Gastrocnemius medialis (tissue), 4 donors: ENCODE results near the gene SLC38A7.

Source experiments
- CTCF ChIP-seq, 5 experiments: fragments of 450-650 bp in 3 of 5; fragments of 200-600 bp in 2 of 5; sonication (generic) in 2 of 5; IDR thresholded peaks in 4 of 5; conservative IDR thresholded peaks in 1 of 5; 1 replicate in 4 of 5; 2 replicates in 1 of 5; pipeline ENCODE4 v1.5.1; 2016 to 2019; ENCODE audit warnings: antibody characterized with exemption in 5 of 5, mild to moderate bottlenecking in 3 of 5, moderate library complexity in 3 of 5
- POLR2A ChIP-seq, 2 donors: fragments of 450-650 bp; IDR thresholded peaks; one replicate each; pipeline ENCODE4 v1.6.1; 2017; ENCODE audit warnings: antibody characterized with exemption in 2 of 2, mild to moderate bottlenecking in 2 of 2, moderate library complexity in 2 of 2

GRCh38 chr16:58733248-58733670 lies 48.7 kb upstream of the SLC38A7 start:
- TF ChIP-seq CTCF (IDR thresholded peaks at IDR 0.05 in 4 of 5, conservative IDR thresholded peaks at IDR 0.05 in 1 of 5) (no peak), POLR2A (IDR thresholded peaks at IDR 0.05) (no peak)
